RPMI7951 (cell line): ENCODE measurements around the gene CLK3. TPM values are rescaled to one million over a fixed set of nuclear protein-coding genes. Genes with fewer than 3 reads are reported as not detected.
A peak's percentile ranks its signal among the peaks of the same experiment; 100 is the strongest.

Experiments used
- DNase-seq: peaks from one replicate; pipeline ENCODE4 v3.0.0-alpha.2; 2012; ENCODE audit warnings: low read depth
- total RNA-seq: library from RNA; depleted of rRNA; stranded (reverse); fragments of >200 nt; shearing (Covaris generic); gene quantifications from 2 replicates; pipeline ENCODE4 v1.2.3, GENCODE V29; 2014

CLK3 gene
- total RNA-seq, 1 experiment from 2014 or later: 55.5 TPM

- DNase-seq: no peak
Measured at GRCh38 chr15:74603026-74603788, 12.4 kb upstream of the CLK3 start.

GRCh38 chr15:74603789-74604705, 11.6 kb upstream of the CLK3 start:
- no peak for DNase-seq

- DNase-seq: no peak
Measured at GRCh38 chr15:74604983-74605794, 10.4 kb upstream of the CLK3 start.

DNA sequence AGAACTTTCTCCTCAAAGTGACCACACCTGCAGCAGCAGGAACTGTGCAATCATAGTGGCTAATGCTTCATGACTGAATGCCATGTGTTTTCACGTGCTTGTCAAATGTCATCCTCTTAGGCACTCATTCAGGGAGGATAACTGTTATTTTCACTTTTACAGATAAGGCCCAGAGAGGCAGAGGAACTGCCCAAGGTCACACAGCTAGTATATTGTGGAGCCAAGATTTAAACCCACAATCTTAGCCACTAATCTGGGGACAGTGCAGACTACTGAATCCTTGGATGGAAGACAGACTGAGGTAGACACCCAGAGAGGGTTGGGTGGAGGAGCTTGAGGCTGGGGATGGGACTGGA, 9.9 kb upstream of the CLK3 start:
- no peak for DNase-seq

DNA sequence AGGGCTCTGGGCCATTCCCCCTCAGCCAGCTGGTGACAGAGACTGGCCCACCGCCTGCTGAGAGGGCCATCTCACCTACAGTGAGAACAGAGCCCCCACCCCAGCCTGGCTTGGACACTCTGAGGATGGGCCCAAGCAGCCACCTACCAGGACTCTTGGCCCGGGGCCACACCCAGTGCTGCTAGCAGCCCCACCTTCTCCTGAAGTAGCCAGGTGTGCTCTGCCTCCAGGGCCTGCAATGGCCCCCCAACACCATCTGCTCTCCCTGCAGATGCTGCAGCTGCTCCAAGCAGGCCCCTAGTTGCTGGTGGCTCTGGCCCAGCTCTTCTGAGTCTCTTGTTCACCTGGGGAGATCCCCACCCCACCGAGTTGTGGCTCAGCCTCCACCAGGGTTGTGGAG, 6.8 kb upstream of the CLK3 start:
- DNase-seq: no peak

- no peak for DNase-seq
Measured at GRCh38 chr15:74609938-74610301, 5.7 kb upstream of the CLK3 start.

GRCh38 chr15:74610302-74610951, 5.2 kb upstream of the CLK3 start:
- DNase-seq: no peak

- no peak for DNase-seq
Measured at GRCh38 chr15:74611341-74611740, 4.3 kb upstream of the CLK3 start.

GRCh38 chr15:74611834-74612233, 3.8 kb upstream of the CLK3 start:
- DNase-seq: no peak

DNA sequence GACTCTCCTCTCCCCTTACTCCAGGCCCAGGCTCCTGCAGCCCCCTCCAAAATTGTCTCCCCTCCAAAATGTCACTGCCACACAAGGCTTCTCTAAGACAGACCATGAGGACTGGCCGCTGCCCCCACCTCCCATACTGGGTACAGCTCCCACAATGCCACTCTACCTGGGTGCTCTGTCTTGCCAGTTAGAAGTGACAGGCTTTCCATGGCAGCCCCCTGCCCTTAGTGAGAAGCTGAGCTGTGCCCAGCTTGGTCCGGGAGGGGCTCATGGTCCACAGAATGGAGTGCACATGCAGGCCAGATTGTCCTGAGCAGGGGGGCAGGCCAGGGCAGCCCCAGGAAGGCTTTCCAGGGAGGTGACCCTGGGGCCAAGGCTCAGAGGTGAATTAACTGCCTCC, 3.0 kb upstream of the CLK3 start:
- no peak for DNase-seq

DNA sequence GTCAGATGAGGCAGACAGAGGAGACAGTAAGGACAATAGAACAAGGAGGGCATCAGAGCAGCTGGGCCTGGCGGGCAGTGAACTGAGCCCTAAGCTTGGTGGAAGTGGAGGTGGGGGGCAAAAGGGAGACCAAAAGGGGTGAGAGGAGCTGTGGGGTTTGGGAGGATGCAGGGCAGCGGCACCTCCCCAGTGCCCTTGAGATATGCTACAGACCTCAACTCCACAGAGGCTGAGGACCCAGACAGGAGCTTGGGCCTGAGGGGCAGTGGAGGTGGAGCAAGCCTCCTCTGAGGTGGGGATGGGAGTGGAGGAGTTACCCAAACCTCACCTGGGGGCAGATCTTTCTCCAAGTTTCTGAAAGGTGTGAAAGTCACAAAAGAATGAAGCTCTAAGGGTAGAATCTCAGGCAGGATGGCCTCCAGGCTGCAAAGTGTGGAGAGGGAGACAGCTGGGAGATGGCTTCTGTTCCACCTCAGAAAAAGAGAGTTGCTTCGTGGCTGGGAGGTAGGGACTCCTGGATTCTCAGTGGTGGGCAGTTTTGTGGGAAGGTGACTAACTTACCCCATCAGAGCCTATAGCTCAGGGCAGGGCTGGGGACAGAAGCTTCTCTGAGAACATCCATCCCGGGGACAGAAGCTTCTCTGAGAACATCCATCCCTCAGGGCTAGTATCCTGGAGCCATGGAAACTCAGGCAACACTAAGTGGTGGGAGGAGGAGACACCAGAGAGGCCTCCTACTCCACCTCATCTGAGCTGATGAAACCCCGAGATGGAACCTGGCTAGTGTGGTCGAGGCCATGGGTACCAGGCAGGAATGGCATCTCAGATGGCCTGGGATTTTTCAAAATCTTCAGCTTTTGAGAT, 2.3 kb upstream of the CLK3 start:
- no peak for DNase-seq

- DNase-seq: no peak
Measured at GRCh38 chr15:74613953-74614743, 1.5 kb upstream of the CLK3 start.

GRCh38 chr15:74614744-74615507, 710 bp upstream of the CLK3 start:
- DNase-seq: peak; percentile 83

- peak; percentile 80 for DNase-seq
Measured at GRCh38 chr15:74616366-74616939, 817 bp downstream of the CLK3 start.

GRCh38 chr15:74616996-74617395, 1.4 kb downstream of the CLK3 start:
- DNase-seq: no peak

DNA sequence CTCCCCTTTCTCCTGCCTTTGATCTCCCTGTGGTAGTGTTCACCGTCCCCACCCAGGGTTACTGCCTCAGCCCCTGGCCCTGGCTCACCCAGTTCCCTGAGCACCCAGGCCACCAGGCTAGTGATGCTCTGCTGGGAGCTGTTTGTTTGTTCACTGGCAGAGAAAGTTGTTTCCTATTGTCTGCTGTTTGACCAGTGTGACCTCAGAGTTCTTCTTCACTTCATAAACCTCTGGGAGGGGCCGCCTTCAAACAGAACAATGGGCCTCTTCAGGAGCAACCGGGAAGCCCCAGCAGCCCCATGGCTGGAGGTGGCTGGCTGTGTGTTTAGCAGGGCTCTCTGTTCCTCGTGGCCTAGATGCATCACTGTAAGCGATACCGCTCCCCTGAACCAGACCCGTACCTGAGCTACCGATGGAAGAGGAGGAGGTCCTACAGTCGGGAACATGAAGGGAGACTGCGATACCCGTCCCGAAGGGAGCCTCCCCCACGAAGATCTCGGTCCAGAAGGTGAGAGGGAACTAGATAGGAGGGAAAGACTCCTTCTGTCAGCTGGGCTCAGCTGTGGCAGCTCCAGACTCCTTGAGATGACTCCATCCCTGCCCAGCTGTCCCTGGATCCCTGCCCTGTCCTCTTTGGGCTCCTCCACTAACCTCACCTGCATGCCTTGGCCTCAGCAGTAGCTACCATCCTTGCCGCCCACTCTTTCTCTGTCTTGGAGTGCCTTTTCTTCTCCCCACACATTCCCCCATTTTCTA, 3.4 kb downstream of the CLK3 start:
- no peak for DNase-seq

DNA sequence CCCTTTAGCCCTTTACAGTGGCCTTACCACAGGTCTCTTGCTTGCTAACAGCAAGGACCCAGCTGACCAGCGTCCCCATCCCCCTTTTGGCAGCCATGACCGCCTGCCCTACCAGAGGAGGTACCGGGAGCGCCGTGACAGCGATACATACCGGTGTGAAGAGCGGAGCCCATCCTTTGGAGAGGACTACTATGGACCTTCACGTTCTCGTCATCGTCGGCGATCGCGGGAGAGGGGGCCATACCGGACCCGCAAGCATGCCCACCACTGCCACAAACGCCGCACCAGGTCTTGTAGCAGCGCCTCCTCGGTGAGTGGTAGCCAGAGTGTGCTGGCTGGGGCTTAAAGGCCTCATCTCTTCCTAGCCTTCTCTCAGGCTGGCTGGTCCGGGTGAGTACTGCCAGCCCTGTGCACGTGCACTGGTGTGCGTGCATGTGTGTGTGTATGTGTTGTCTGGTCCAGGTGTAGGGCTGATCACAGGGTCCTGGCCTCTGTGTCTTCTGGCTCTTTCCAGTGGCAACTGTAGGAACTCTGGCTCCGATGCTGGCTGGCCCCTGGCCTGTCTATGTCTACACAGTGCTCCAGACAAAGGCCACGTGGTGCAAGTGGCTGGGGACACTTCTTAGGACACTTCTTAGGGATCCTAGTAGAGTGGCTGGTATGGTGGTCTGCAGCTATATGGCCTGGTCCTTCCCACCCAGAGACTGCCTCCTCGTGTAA, 4.4 kb downstream of the CLK3 start:
- DNase-seq: no peak
